Activated T-cell treated with anti-CD3 and anti-CD28 coated beads for 1 hour (primary cell): ENCODE measurements around the gene CFAP43.
A peak's percentile ranks its signal among the peaks of the same experiment; 100 is the strongest.
"Not testable (repeated sequence)": the region's sequence is repeated elsewhere in the genome, so short reads cannot be mapped to it uniquely, and the experiment has no call there.

Experiments
- DNase-seq: peaks from one replicate; pipeline ENCODE4 v3.0.0-alpha.2; 2020; ENCODE audit warnings: low read depth

The CFAP43 gene

DNA sequence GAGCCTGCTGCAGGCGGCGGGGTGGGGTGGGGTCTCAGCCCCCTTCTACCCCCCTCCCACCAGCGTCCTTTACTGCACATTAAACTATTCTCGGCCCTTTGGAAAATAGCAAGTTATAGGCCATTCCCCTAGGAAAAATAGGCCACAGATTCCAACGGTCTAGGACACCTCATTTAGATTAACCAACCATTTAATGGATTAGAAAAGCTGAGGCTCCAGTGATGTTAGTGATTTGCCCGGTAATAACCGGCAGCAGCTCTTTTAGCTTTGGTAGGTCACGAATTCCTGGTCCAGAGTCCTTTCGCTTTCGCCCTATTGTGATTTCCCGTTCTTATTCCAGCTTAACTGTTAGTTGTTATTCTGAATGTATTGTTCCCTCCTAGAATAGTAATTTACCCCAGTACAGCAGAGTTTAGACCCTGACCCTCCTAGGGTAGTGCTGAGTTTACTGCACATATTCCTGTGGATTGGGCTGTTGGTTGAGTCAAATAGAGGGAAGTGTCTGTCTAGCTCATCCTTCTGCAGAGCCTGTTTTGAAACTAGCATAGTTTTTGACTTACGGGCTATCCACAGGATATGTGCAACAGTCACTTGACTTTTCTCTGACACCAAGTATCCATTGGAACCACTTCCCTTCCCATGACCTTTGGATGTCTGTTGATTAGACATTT, 23.3 kb upstream of the CFAP43 start:
- DNase-seq = no peak

DNA sequence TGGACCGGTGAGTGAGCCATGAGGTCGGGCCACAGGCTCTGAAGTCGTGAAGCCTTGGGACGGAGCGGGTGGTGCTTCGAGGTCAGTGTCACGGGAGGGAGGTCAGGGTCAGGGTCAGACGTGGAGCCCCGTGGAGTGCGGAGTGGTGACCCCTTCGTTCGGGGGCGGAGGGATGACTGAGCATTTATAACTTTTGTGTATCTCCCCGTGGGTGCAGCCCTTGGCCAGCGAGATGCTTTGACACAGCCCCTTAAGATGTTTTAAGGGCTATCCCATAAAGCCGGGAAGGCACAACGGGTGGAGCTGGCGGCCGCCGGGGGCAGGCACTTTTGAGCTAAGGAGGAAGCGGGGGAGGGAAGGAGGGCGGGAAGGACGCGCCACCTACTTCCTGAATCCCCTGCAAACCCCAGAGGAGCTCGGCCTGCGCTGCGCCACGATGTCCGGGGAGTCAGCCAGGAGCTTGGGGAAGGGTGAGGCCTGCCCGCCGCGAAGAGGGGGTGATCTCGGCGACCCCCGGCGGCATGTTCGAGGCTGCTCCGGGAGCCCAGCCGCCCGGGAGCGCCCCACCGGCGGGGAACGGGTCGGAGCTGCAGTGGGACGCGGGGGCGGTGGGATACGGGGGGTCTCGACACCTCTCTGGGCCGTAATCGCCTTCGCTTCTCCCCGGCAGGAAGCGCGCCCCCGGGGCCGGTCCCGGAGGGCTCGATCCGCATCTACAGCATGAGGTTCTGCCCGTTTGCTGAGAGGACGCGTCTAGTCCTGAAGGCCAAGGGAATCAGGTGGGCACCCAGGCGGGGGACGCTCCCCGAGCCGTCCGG, 22.5 kb upstream of the CFAP43 start, which contains the start of gene GSTO1:
GSTO1 (plus strand) TSS at position 400 of the 818 bp plus-strand sequence; CDS start at position 437, 37 bp downstream.
- DNase-seq = peak; percentile 30

DNA sequence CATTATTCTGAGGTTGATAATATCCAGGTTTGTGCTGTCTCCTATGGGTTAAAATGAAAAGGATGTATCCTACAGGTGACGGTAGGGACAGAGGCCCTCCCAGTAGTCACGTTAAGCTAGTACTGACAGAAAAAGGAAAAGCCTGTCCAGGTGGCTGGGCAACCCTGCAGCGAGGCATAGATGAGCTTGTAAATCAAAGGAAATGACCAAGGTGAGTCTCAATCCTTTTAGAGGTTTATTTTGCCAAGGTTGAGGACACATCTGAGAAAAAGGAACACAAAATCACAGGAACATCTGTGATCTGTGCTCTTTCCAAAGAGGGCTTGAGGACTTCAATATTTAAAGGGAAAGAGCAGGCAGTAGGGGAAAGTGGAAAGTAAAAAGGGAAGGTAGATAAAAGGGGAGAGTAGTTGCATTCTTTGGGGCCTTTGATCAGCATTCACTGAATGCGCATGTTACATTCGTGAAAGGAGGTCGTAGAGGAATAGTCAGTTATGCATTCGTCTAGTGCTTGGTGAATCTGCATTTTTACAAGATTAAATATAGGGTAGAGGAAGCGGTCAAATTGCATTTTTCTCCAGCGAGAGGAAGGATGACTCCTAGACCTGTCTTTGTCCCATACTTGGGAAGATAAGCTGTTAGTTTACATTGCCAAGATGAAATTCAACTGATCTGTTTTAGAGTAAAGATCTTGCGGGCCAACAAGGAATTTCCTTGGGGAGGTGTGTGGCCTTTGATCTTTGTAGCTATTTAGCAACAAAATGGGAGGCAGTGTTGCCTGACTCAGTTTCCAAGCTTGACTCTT, 21.6 kb upstream of the CFAP43 start:
- no peak for DNase-seq

DNA sequence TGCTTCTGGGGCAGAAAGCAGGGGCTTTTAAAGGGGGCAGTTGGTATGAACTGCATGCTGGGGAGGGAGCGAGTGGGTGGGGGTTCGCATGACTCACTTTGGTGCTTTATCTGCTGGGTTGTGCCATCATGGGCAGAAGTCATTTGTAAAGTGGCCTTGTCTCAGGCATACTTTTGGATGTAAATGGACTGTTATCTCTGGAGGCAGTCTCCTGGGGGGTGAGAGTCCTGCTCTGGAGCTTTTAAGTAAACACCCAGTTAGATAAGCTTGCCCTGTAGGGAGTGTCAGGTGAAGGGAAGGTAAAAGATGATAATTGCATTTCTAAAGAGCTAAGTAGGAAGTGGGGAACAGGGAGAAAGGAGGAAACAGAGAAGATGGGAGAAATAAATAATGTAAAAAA, 20.9 kb upstream of the CFAP43 start:
- DNase-seq = no peak

DNA sequence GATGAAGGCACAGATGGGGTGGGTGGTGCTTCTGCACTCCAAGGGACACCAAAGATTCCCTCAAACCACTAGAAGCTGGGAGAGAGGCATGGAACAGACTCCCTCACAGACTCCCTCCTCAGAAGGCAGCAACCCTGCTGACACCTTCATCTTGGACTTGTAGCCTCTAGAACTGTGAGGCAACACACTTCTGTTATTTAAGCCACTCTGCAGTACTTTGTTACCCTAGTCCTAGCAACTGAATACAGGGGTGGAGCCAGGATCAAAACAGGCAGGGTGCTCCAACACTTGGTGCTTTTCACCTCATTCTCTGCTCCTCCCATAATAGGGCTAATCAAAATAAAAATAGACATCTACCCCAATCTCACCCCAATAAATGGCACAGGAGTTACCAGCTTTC, 20.2 kb upstream of the CFAP43 start:
- no peak for DNase-seq

DNA sequence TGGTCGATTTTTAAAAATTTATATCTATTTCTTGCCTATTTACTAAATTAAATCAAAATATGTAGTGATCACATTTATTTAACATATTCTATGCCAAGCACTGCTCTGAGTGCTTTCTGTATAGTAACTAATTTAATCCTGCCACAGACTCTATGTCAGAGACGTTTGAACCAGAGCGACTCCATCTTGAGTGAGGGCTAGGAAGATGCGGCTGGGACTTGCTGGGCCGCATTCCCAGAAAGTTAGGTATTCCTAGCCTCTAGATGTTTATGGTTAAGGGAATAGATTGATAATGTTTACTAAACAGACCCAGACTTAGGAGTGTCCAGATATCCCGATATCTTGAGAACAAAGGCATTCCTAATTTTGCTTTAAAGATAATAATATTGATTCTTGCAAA, 19.3 kb upstream of the CFAP43 start:
- no peak for DNase-seq

DNA sequence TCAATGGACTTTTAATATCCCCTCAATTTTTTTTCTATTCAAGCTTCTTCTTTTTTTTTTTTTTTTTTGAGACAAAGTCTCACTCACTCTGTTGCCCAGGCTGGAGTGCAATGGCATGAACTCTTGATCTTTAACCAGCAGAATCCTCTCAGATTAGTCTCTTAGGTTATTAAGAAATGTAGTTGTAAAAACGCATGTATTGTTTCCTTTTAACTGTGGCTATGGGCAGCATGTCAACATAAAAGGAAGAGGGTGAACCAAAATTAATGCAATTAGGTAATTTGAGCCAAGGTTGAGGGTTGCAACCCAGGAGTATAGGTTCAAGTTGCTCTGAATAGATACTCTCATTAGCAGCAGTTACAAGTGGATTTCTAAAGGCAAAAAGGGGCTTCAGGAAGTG, 18.2 kb upstream of the CFAP43 start:
- DNase-seq = no peak

DNA sequence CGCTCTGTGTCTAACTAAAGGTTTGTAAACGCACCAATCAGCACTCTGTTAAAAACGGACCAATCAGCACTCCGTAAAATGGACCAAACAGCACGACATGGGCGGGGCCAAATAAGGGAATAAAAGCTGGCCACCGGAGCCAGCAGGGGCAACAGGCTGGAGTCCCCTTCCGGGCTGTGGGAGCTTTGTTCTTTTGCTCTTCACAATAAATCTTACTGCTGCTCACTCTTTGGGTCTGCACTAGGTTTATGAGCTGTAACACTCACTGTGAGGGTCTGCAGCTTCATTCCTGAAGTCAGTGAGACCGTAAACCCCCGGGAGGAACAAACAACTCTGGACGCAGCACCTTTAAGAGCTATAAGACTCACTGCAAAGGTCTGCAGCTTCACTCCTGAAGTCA, 16.8 kb upstream of the CFAP43 start:
- not testable (repeated sequence) for DNase-seq

DNA sequence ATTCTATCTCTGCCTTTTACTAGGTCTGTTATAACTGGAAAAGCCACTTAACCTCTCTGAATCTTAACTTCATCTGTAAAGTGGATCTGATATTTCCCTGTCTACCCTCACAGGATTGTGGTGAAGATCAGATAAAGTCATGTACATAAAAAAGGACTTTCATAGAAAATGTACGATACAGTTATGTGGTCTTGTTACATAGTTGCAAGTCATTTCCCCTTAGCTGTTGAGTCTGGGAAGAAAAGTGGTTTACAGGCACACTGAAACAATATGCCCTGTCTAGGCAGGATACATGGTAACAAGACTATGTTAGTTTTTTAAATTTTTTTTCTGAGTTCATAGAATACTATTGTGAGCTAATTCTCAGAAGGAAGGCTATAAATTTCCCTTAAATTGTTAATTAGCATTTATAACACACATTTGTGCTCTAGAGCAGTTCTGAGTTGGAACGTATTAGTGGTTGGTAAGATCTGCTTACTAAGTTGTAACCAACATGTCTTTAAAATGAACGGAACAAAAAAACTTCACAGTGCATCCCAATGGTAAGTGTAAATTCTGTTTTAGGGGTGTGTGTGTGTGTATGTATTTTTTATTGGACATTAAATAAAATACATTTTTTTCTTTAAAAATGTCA, 15.5 kb upstream of the CFAP43 start:
- DNase-seq = no peak

DNA sequence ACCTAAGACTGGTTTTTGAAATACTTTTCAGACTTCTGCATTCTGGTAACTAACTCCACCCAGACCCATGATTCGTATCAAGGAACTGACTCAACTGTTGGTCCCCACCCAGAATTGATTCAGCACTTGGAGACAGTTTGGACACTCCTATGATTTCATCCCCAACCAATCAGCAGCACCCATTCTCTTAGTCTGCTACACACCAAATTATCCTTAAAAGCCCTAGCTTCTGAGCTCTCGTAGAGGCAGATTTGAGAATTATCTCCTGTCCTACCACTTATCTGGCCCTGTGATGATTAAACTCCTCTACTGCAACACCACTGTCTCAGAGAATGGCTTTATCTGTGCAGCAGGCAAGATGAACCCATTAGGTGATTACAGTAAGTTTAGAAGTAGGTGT, 14.8 kb upstream of the CFAP43 start:
- no peak for DNase-seq

DNA sequence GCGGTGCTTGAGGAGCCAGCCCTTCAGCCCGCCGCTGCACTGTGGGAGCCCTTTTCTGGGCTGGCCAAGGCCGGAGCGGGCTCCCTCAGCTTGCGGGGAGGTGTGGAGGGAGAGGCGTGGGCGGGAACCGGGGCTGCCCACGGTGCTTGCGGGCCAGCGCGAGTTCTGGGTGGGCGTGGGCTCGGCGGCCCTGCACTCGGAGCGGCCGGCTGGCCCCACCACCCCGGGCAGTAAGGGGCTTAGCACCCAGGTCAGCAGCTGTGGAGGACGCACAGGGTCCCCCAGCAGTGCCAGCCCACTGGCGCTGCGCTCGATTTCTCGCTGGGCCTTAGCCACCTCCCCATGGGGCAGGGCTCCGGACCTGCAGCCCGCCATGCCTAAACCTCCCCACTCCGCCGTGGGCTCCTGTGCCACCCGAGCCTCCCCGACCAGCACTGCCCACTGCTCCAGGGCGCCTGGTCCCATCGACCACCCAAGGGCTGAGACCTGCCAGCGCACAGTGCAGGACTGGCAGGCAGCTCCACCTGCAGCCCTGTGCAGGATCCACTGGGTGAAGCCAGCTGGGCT, 13.0 kb upstream of the CFAP43 start:
- no peak for DNase-seq

DNA sequence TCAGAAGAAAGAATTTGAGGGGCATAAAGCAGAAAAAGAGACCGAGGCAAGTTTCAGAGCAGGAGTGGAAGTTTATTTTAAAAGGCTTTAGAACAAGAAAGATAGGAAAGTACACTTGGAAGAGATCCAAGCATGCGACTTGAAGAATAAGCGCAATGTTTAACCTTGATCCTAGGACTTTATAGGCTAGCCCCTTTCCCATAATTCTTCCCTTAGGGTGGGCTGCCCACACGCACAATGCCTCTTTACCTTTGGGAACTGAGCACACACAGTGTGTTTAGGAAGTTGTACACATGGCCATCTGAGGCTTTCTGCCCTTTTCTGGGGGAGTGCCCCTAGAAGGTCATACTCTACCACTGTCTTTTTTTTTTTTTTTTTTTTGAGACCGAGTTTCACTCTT, 11.3 kb upstream of the CFAP43 start:
- no peak for DNase-seq

DNA sequence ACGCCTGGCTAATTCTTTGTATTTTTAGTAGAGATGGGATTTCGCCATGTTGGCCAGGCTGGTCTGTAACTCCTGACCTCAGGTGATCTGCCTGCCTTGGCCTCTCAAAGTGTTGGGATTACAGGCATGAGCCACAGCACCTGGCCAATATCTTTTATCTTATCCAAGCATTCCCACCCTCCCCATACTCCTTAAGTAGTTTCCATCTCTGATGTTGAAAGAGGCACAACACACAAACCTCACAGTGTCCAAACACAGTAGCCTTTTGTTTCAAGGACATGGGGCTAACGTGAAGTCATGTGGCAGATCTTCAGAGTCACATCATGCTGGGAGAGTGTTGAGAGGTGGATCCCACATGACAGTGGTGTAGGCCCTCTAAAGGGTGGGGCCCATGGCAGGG, 10.8 kb upstream of the CFAP43 start:
- DNase-seq = not testable (repeated sequence)

DNA sequence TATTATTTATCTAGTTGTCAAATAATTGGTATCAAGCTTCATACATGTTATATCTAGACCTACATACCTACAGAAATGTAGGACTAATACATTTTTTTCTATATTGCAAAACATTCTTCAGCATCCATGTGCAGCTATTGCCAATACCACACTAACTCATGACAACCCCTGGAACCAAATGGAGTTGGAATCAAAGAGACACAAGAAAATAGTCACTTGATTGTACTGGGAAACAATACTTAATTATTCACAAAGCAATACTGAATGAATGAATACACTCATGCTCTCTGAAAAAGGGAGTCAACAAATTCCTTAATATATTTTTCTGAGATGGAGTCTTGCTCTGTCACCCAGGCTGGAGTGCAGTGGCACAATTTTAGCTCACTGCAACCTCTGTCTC, 10.4 kb upstream of the CFAP43 start:
- no peak for DNase-seq

DNA sequence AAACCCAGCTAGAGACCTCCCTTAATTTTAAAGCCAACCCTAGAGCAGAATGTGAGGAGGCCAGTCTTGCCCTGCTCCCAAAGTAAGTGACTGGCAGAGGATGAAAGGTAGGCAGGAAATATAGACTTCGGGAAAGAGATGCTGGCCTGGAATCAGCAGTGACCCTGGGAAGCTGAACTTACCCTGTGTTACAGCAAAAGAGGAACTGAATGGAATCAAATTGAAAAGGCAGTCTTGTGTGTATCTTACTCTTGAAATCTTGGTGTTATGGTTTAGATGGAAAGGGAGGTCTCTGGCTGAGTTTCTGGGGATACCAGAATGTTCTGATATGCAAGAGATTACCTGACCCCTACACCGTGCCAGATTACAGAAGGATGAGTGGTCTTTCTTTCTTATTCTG, 7.9 kb upstream of the CFAP43 start:
- DNase-seq = no peak

DNA sequence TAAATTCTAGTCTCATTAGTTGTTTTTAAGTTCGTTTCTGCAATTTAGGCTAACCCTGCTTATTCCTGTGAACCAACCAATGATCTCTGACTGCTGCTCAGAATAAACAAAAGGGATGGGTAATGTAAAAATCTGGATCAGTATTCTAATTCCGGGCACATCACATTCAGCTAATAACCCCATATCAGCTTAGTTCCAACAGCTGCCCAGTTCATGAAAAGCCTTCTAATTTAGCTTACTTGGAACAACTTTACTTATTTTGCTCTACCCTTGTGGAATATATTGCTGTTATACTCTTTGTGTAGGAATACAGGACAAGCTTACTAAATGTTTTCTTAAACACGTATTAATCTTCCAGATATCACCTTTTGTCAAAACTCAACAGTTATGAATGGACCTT, 3.6 kb upstream of the CFAP43 start:
- DNase-seq = no peak

DNA sequence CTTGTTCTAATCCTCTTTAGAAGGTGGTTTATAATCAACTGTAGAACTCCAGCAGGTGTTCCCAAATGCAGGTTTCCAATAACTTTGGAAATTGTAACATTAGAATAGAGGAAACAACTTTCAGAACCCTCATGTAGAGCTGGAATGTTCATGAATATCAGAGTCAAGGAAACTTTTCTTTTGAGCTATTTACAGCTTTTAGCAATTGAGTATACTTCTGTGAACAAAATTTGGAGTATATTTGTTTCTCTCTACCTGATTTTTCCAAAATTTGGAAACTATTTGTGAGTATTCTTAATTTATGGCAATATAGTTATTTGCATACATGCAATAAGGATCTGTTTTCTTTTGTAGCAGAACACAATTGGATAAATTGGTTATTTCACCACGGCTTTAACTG, 2.8 kb upstream of the CFAP43 start:
- no peak for DNase-seq

DNA sequence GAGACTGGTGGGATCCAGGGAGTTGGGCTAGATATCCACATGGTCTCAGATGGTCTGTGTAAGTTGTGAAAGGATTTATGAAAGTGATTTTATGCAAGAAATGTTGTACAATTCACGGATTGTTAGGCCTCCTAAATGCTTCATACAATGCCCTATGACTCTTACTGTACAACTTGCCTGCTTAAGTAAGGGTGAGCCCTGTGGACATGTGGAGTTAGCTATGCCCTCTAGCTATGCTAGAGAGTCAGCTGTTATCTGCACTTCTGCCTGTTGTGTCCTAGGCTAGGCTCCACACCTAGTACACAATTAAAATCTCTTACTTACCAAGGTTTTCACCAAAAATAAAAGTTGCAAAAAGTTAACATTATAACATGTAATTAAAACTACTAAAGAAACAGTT, 1.7 kb upstream of the CFAP43 start:
- DNase-seq = no peak

DNA sequence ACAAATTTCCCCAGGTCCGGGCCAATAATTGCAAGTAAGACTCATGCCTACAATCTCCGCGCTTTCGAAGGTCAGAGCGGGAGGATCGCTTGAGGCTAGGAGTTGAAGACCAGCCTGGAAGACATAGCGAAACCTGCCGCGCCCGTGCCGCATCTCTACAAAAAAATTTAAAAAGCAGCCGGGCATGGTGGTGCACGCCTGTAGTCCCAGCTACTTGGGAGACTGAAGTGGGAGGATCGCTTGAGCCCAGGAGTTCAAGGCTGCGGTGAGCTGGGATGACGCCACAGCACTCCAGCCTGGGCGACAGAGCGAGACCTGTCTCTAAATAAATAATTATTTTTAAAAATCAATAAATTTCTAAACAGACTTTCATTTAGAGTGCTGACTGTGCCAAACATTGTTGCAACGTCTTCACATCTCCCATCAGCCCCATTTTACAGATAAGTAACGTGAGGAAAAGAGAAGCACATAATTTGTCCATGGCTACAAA, 494 bp upstream of the CFAP43 start:
- no peak for DNase-seq

DNA sequence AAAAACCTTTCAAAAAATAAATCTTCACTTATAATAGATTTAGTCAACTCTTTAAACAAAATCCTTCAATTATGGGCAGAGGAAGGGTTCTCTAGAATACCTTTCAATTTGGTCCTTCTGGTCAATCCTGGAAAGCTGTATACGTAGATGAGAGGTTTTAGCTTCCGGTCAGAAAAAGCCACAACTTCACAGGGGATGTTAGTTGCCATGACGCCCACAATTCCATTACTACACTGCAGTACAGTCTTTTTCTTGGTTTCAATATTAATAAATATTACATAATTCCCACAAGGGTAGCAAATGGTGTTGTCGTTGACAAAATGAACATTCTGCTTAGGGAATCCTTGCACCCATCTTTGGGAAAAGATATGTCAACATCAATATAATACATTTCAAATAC, 1.7 kb downstream of the CFAP43 start:
- DNase-seq = no peak

DNA sequence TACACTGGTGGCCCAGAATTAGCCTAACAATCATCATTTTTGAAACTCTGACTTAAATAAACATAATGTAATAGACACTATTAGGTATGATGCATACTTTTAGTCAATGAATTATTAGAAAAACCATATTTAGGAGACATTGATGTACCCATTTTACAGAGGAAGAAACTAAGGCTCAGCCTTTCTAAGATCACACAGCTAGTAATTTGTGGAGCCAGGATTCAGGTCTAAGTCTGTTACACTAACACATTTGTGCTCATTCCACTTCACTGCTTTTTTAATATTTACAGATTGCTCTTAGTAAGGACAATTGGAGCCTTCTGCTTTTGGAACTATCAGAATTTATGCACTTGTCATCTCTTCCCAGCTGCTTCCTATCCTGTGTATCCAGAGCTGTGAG, 8.9 kb downstream of the CFAP43 start:
- no peak for DNase-seq

DNA sequence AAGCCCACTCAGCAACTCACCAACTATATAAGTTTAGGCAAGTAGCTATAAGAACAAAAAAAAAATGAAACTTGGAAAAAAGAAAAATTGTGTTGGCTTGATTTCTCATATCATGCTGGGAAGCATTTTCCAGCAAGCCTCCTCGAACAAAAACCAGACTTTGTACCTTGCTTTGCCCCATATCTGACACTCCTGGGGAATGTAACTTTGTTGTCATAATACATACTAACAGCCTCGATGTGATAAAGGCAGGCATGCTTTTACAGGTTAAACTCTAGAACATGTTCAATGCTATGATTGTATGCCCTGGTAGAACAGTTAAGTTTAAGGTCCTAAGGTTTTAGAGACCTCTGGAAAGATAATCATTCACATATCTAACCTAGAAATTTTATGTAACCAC, 11.6 kb downstream of the CFAP43 start:
- no peak for DNase-seq
